22Rv1 (cell line): Measurements from ENCODE around the gene FNDC7.
A peak's percentile ranks its signal among the peaks of the same experiment; 100 is the strongest.

Experiments used
- H3K27ac ChIP-seq: fragments of 450-650 bp; 2 replicates; pipeline ENCODE4 v1.5.1; 2017
- ZFX ChIP-seq: fragments of 450-650 bp; IDR thresholded peaks from 2 replicates; pipeline ENCODE4 v1.6.1; 2017; ENCODE audit warnings: antibody characterized with exemption, borderline replicate concordance
- TF ChIP-seq, protein P1 (sequence below): fragments of 450-650 bp; IDR thresholded peaks from 2 replicates; pipeline ENCODE4 v1.5.1; 2017; ENCODE audit warnings: mild to moderate bottlenecking

FNDC7 gene

GRCh38 chr1:108686614-108687313 lies 25.9 kb upstream of the FNDC7 start:
- no peak for TF ChIP-seq ZFX
- TF ChIP-seq, protein P1, sequence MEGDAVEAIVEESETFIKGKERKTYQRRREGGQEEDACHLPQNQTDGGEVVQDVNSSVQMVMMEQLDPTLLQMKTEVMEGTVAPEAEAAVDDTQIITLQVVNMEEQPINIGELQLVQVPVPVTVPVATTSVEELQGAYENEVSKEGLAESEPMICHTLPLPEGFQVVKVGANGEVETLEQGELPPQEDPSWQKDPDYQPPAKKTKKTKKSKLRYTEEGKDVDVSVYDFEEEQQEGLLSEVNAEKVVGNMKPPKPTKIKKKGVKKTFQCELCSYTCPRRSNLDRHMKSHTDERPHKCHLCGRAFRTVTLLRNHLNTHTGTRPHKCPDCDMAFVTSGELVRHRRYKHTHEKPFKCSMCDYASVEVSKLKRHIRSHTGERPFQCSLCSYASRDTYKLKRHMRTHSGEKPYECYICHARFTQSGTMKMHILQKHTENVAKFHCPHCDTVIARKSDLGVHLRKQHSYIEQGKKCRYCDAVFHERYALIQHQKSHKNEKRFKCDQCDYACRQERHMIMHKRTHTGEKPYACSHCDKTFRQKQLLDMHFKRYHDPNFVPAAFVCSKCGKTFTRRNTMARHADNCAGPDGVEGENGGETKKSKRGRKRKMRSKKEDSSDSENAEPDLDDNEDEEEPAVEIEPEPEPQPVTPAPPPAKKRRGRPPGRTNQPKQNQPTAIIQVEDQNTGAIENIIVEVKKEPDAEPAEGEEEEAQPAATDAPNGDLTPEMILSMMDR = no peak
- no peak overlapping the region for H3K27ac ChIP-seq

DNA sequence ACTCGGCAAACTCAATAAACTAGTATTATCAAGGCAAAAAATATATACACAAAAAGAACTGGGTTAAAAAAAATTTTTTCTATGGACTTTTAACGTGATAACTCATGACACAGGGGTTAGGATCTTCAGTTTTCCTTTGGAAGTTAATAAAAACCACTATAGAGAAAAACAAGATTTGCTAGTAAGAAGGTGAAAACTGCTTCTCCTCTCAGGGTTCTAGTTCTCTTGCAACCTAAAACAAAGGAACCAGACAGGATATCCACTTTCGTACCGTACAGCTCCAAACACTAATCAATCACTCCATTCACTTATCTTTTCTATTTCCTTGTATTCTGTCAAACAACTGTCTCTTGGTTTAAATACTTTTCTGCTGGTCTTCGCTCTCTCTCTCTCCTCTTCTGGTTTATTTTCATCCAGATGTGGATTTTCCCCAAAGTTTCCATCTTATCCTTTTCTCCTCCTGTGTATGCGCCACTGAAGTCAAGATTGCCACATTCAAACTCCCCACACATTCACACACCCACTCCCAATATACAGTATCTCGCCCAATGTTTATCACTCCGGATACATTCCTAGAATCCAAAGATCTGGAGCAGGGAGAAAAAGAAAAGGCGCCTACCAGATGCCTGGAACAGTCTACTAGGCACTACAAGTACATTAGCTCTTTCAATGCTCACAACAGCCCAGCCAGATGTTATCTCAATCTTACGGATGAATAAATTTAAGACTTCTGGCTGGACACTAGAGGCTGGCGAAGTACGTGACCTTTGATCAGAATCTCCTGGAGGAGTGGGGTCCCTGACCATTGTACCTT lies 21.4 kb upstream of the FNDC7 start:
- peak overlapping the region; percentile 89 for H3K27ac ChIP-seq
- TF ChIP-seq, protein P1 = no peak
- no peak for TF ChIP-seq ZFX

DNA sequence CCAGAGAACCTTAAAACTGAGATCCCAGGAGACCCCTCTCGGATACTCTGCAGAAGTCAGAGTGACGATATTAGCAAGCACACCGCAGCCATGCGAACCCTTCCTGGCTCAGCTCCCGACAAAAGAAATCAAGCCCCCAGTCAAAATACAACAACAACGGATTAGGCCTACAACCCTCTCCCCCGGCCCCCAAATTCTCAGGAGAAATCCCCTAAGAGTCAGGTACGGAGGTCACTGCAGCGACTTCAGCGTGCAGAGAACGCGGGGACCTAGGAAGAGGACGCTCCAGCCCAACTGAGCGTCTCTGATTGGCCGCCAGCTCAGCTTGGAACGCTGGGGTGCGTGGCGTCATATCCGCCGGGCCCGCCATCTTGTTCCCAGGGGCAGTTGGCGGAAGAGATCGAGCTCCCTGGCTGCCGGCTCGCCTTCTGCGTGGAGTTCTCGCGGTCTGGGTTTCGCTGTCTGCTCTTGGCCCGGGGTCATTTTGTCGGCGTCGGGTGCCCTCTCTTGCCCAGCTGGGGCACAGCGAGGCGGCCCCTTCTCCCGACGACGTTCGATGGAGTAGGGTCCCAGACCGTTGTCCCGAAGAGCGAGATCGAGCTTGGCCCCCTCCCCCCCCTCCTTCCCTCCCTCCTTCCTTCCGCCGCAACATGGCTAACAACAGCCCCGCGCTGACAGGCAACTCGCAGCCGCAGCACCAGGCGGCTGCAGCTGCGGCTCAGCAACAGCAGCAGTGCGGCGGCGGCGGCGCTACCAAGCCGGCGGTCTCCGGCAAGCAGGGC lies 20.6 kb upstream of the FNDC7 start, which contains the start of gene PRPF38B:
PRPF38B (plus strand) TSS at position 369 of the 782 bp plus-strand sequence; CDS start at position 651, 282 bp downstream.
- H3K27ac ChIP-seq = peak within 1 kb of the TSS; percentile 89
- TF ChIP-seq ZFX = no peak
- TF ChIP-seq, protein P1 = no peak

GRCh38 chr1:108692724-108693655 lies 19.7 kb upstream of the FNDC7 start:
- H3K27ac ChIP-seq = peak overlapping the region; percentile 89
- TF ChIP-seq, protein P1 = peak; percentile 6; the same call in 1 of the 2 replicates
- no peak for TF ChIP-seq ZFX

DNA sequence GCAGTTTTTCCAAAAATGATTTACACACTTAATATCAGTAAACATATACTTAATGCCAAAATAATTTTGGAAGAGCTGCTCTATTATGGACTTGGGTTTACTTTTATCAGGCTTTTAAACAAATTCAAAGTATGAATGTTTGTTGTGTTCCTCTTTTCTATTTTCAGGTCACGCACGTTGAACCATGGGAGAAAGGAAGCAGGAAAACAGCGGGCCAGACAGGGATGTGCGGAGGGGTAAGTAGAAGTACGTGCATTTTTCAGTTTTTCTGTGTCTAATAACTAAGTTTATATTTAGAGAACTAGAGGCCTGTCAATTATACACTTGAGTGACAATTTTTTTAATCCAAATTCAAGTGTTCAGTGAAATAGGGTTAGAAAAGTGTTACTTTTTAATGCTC lies 17.2 kb upstream of the FNDC7 start:
- no peak overlapping the region for H3K27ac ChIP-seq
- no peak for TF ChIP-seq ZFX
- TF ChIP-seq, protein P1 = no peak
